ENCODE results near the gene SDK2. TPM values are rescaled to one million over a fixed set of nuclear protein-coding genes. Genes with fewer than 3 reads are reported as not detected.
"Not testable (repeated sequence)": the region's sequence is repeated elsewhere in the genome, so short reads cannot be mapped to it uniquely, and the experiment has no call there.

Gene SDK2
- total RNA-seq, 1 donor from 2014 or later = 12.3 TPM

GRCh38 chr17:73316919-73317505, 327.2 kb downstream of the SDK2 start:
- Mint-ChIP-seq H3K27me3 (ENCODE audit: unreplicated experiment) (peaks cover 6% of the 10 kb centered on the region), H3K4me1 (ENCODE audit: low read depth, unreplicated experiment) (peaks cover 22% of the 10 kb centered on the region), H3K9me3 (ENCODE audit: unreplicated experiment) (no peaks in the 10 kb centered on the region), H3K27ac (ENCODE audit: unreplicated experiment) (peak overlapping the region; percentile 41), H3K4me3 (ENCODE audit: unreplicated experiment) (no peak overlapping the region), H3K36me3 (ENCODE audit: unreplicated experiment) (no peaks in the 10 kb centered on the region)
- DNase-seq = no peak
- TF ChIP-seq CTCF (IDR thresholded peaks at IDR 0.05; ENCODE audit: partially characterized antibody, unreplicated experiment) = no peak

- peaks cover 17% of the 10 kb centered on the region for H3K4me1 Mint-ChIP-seq (ENCODE audit: low read depth, unreplicated experiment)
- H3K36me3 Mint-ChIP-seq (ENCODE audit: unreplicated experiment) = no peaks in the 10 kb centered on the region
- no peak overlapping the region for H3K27ac Mint-ChIP-seq (ENCODE audit: unreplicated experiment)
- TF ChIP-seq CTCF (IDR thresholded peaks at IDR 0.05; ENCODE audit: partially characterized antibody, unreplicated experiment) = no peak
- no peak overlapping the region for H3K4me3 Mint-ChIP-seq (ENCODE audit: unreplicated experiment)
- H3K9me3 Mint-ChIP-seq (ENCODE audit: unreplicated experiment) = peaks cover 2% of the 10 kb centered on the region
- no peak for DNase-seq
- peaks cover 8% of the 10 kb centered on the region for H3K27me3 Mint-ChIP-seq (ENCODE audit: unreplicated experiment)
Observed at GRCh38 chr17:73315471-73315870, 328.8 kb downstream of the SDK2 start.

GRCh38 chr17:73313526-73314127, 330.6 kb downstream of the SDK2 start:
- Mint-ChIP-seq H3K27ac (ENCODE audit: unreplicated experiment) (no peak overlapping the region), H3K4me1 (ENCODE audit: low read depth, unreplicated experiment) (peaks cover 14% of the 10 kb centered on the region), H3K9me3 (ENCODE audit: unreplicated experiment) (peaks cover 6% of the 10 kb centered on the region), H3K27me3 (ENCODE audit: unreplicated experiment) (peaks cover 10% of the 10 kb centered on the region), H3K4me3 (ENCODE audit: unreplicated experiment) (no peak overlapping the region), H3K36me3 (ENCODE audit: unreplicated experiment) (no peaks in the 10 kb centered on the region)
- DNase-seq = no peak
- TF ChIP-seq CTCF (IDR thresholded peaks at IDR 0.05; ENCODE audit: partially characterized antibody, unreplicated experiment) = no peak

- H3K4me3 Mint-ChIP-seq (ENCODE audit: unreplicated experiment) = peak overlapping the region; percentile 70
- not testable (repeated sequence) for H3K27me3 Mint-ChIP-seq (ENCODE audit: unreplicated experiment); H3K9me3 Mint-ChIP-seq (ENCODE audit: unreplicated experiment); H3K27ac Mint-ChIP-seq (ENCODE audit: unreplicated experiment); DNase-seq; H3K36me3 Mint-ChIP-seq (ENCODE audit: unreplicated experiment)
- peaks cover 17% of the 10 kb centered on the region for H3K4me1 Mint-ChIP-seq (ENCODE audit: low read depth, unreplicated experiment)
Observed at GRCh38 chr17:73312887-73313286, 331.4 kb downstream of the SDK2 start.

GRCh38 chr17:73311781-73312641, 332.2 kb downstream of the SDK2 start, which contains the start of gene CDC42EP4:
CDC42EP4 (minus strand) TSS chr17:73312001; CDS start chr17:73286500, 25,501 bp downstream.
- no peak for TF ChIP-seq CTCF (IDR thresholded peaks at IDR 0.05; ENCODE audit: partially characterized antibody, unreplicated experiment)
- H3K36me3 Mint-ChIP-seq (ENCODE audit: unreplicated experiment) = no peaks in the 10 kb centered on the region
- peak within 1 kb of the TSS; percentile 97 for H3K27ac Mint-ChIP-seq (ENCODE audit: unreplicated experiment)
- peaks cover 11% of the 10 kb centered on the region for H3K4me1 Mint-ChIP-seq (ENCODE audit: low read depth, unreplicated experiment)
- H3K4me3 Mint-ChIP-seq (ENCODE audit: unreplicated experiment) = peak within 1 kb of the TSS; percentile 94
- peaks cover 8% of the 10 kb centered on the region for H3K27me3 Mint-ChIP-seq (ENCODE audit: unreplicated experiment)
- DNase-seq = peak; percentile 97
- H3K9me3 Mint-ChIP-seq (ENCODE audit: unreplicated experiment) = peaks cover 6% of the 10 kb centered on the region

Measured in glutamatergic neuron (in vitro differentiated cells).